BLaER1 (cell line): ENCODE results near the gene TPI1.

Experiments
- H3K27ac ChIP-seq: shearing (Covaris generic); formaldehyde crosslinking; 2 replicates; pipeline ENCODE4 v1.8.1; 2022
- H3K27me3 ChIP-seq: shearing (Covaris generic); formaldehyde crosslinking; 2 replicates; pipeline ENCODE4 v1.8.1; 2022
- H3K36me3 ChIP-seq: shearing (Covaris generic); formaldehyde crosslinking; 2 replicates; pipeline ENCODE4 v1.8.1; 2022
- H3K4me1 ChIP-seq: shearing (Covaris generic); formaldehyde crosslinking; 2 replicates; pipeline ENCODE4 v1.8.1; 2022
- H3K4me2 ChIP-seq: shearing (Covaris generic); formaldehyde crosslinking; 2 replicates; pipeline ENCODE4 v1.8.1; 2022
- H3K4me3 ChIP-seq: shearing (Covaris generic); formaldehyde crosslinking; 2 replicates; pipeline ENCODE4 v1.8.1; 2022
- H3K9ac ChIP-seq: shearing (Covaris generic); formaldehyde crosslinking; 2 replicates; pipeline ENCODE4 v1.8.1; 2022
- H3K9me3 ChIP-seq: shearing (Covaris generic); formaldehyde crosslinking; 2 replicates; pipeline ENCODE4 v1.8.1; 2022
- H4K20me1 ChIP-seq: shearing (Covaris generic); formaldehyde crosslinking; 2 replicates; pipeline ENCODE4 v1.8.1; 2022
- Cebpa-rat ChIP-seq: shearing (Covaris generic); IDR thresholded peaks from 2 replicates; pipeline ENCODE4 v1.8.1; 2022

TPI1 gene

DNA sequence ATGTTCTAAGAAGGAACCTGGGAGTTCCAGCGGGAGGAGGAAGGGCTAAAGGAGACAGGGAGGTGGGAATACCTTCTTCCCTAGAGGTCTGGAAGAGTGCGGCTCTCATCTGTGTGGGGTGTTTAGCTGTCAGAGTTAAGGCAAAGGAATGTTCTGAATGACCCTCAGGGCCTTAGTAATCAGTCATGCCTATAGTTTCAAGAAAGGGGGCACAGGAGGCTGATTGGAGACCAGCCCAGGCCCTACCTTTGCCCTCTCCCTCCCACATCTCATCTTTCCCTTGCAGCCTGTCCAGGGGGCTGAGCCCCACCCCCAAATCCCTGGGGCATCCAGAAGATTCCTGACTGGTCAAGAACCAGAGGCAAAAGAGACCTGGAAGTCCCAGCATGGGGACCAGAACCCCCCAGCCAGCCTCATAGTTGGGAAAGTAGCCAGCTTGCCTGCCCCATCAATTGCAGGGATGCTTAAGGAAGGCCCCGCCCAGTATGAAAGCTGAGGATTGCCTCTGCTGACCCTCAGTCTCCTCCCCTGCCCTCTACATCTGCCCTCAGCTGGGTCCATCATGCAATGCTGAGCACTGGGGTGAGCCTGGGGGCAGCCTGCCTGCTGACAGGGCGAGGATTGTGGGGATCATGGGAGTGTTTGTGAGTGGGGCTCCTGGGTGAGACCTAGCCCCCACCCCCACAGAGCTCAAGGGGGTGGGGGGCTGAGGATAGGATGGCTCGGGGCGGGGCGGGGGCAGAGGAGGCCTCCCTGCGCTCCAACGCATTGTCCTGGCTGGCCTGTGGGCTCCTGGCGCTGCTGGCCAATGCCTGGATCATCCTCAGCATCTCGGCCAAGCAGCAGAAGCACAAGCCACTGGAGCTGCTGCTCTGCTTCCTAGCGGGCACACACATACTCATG, 43.9 kb upstream of the TPI1 start:
- no peak overlapping the region for H3K27ac ChIP-seq
- H3K36me3 ChIP-seq, result no peaks in the 10 kb centered on the region
- TF ChIP-seq Cebpa-rat, result no peak
- peaks cover 48% of the 10 kb centered on the region for H4K20me1 ChIP-seq
- H3K27me3 ChIP-seq, result peaks cover 97% of the 10 kb centered on the region
- peaks cover 28% of the 10 kb centered on the region for H3K4me1 ChIP-seq
- H3K9ac ChIP-seq, result no peak overlapping the region
- no peaks in the 10 kb centered on the region for H3K9me3 ChIP-seq
- H3K4me2 ChIP-seq, result no peak overlapping the region
- no peak overlapping the region for H3K4me3 ChIP-seq

DNA sequence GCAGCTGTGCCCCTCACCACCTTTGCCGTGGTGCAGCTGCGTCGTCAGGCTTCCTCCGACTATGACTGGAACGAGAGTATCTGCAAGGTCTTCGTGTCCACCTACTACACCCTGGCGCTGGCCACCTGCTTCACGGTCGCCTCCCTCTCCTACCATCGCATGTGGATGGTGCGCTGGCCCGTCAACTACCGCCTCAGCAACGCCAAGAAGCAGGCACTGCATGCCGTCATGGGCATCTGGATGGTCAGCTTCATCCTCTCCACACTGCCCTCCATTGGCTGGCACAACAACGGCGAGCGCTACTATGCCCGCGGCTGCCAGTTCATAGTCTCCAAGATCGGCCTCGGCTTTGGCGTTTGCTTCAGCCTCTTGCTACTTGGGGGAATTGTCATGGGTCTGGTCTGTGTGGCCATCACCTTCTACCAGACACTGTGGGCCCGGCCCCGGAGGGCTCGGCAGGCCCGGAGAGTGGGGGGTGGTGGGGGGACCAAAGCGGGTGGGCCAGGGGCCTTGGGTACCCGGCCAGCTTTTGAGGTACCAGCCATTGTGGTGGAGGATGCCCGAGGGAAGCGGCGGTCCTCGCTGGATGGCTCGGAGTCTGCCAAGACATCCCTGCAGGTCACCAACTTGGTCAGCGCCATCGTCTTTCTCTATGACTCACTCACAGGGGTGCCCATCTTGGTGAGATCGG, 43.1 kb upstream of the TPI1 start:
- H3K36me3 ChIP-seq, result no peaks in the 10 kb centered on the region
- H3K4me3 ChIP-seq, result no peak overlapping the region
- no peak overlapping the region for H3K4me2 ChIP-seq
- H3K9me3 ChIP-seq, result no peaks in the 10 kb centered on the region
- H3K9ac ChIP-seq, result no peak overlapping the region
- peaks cover 56% of the 10 kb centered on the region for H4K20me1 ChIP-seq
- H3K27me3 ChIP-seq, result peaks cover 99% of the 10 kb centered on the region
- H3K4me1 ChIP-seq, result peaks cover 36% of the 10 kb centered on the region
- no peak overlapping the region for H3K27ac ChIP-seq
- TF ChIP-seq Cebpa-rat, result no peak

DNA sequence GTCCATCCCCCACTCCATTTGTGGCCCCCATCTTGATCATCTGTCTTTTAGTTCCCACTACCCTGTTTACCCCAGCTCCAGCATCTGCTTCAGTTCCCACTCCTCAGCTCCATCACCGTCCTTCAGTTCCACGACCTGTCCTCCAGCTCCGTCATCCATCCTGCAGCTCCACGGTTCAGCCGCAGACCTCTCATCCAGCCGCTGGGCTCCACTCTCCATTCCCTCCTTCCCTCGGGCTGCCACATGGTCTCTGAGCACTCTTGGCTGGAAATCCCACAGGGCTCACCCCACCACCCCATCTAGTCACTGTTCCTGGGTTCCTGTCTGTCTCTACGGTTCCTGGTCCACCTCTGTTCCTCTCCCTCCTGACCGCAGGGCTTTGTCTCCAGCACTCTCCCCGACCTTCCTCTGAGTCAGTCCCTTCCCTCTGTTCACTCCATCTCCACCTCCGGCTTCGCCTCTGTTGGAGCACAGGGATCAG, 42.4 kb upstream of the TPI1 start:
- Histone ChIP-seq H3K4me3 (no peak overlapping the region), H3K9ac (no peak overlapping the region), H3K4me2 (no peak overlapping the region), H3K9me3 (no peaks in the 10 kb centered on the region), H3K27ac (no peak overlapping the region), H3K27me3 (peaks cover 99% of the 10 kb centered on the region), H3K36me3 (no peaks in the 10 kb centered on the region), H4K20me1 (peaks cover 63% of the 10 kb centered on the region), H3K4me1 (peaks cover 40% of the 10 kb centered on the region)
- no peak for TF ChIP-seq Cebpa-rat

DNA sequence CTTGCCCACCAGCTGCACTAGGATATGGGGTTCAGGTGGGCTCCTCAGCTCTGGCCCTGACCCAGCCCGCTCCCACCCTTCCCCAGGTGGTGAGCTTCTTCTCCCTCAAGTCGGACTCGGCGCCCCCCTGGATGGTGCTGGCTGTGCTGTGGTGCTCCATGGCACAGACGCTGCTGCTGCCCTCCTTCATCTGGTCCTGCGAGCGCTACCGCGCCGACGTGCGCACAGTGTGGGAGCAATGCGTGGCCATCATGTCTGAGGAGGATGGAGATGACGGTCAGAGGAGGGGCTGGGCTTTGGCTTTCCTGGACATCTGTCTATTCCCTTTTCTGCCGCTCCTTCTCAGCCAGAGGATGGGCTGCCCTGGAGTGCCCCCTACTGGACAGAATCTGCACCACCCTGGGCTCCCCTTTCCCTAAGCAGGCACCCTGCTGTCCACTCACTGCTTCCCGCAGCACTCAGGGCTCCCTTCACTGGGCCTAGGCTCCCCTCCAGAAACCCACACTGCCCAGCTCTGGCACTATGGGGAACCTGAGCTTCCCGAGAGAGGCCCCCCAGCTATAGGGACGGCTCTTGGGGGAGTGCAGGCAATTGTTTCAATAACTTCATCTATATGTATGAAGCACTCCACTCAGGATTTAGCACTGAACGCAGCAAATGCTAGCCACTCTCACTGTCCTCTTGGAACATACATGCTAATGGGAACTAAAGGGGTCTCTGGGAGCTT, 41.8 kb upstream of the TPI1 start:
- Histone ChIP-seq H3K4me2 (peak overlapping the region; percentile 52; the same call in 1 of the 2 replicates), H3K9ac (no peak overlapping the region), H3K4me1 (peaks cover 40% of the 10 kb centered on the region), H3K9me3 (no peaks in the 10 kb centered on the region), H3K36me3 (no peaks in the 10 kb centered on the region), H4K20me1 (peaks cover 69% of the 10 kb centered on the region), H3K27me3 (peaks cover 99% of the 10 kb centered on the region), H3K4me3 (no peak overlapping the region), H3K27ac (no peak overlapping the region)
- TF ChIP-seq Cebpa-rat, result no peak

DNA sequence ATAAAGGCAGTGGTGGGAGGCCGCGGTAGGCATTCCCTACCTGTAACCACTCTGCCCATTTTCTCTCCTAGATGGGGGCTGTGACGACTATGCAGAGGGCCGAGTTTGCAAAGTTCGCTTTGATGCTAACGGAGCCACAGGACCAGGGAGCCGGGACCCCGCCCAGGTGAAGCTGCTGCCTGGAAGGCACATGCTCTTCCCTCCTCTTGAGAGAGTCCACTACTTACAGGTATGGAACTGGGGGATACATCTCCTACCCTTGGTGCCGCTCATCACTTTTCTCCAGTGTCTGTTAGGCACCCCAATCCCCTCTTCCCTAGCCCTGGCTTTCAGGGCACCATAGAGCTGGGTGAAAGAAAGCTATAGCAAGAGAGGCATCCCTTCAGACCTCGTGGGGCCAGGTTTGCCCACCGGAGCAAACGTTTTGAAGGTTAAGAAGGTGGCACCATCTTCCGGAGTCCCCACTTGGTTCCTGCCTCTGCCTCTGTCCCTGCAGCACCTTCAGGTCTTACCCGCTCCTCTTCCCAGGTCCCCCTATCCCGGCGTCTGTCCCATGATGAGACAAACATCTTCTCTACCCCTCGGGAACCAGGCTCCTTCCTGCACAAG, 41.1 kb upstream of the TPI1 start:
- Histone ChIP-seq H3K36me3 (no peaks in the 10 kb centered on the region), H4K20me1 (peaks cover 74% of the 10 kb centered on the region), H3K27ac (no peak overlapping the region), H3K4me1 (peaks cover 35% of the 10 kb centered on the region), H3K9ac (no peak overlapping the region), H3K27me3 (peaks cover 99% of the 10 kb centered on the region), H3K4me3 (no peak overlapping the region), H3K4me2 (peak overlapping the region; percentile 63; the same call in 1 of the 2 replicates), H3K9me3 (no peaks in the 10 kb centered on the region)
- no peak for TF ChIP-seq Cebpa-rat

DNA sequence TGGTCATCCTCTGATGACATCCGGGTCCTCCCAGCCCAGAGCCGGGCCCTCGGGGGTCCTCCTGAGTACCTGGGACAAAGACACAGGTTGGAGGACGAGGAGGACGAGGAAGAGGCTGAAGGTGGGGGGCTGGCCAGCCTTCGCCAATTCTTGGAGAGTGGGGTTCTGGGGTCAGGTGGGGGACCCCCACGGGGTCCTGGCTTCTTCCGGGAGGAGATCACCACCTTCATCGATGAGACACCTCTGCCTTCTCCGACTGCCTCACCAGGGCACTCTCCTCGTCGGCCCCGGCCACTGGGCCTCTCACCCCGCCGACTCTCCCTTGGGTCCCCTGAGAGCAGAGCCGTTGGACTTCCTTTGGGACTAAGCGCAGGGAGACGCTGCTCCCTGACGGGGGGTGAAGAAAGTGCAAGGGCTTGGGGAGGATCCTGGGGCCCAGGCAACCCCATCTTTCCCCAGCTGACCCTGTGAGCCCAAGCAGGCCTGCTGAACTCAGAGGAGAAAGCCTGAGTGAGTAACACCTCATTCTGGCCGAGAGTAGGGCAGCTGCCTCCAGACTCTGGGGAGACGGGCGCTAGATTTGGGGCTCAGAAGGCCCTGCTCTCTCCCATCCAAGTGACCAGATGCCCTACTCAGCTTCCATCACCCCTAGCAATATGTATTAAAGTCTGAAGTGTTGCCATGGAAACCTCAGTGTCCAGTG, 40.4 kb upstream of the TPI1 start:
- H3K27ac ChIP-seq, result no peak overlapping the region
- no peak overlapping the region for H3K9ac ChIP-seq
- no peak for TF ChIP-seq Cebpa-rat
- H3K9me3 ChIP-seq, result no peaks in the 10 kb centered on the region
- H3K4me3 ChIP-seq, result 0 out of 2 replicates have a peak overlapping the region, but pooled peaks have one; percentile 14
- H3K4me2 ChIP-seq, result peak overlapping the region; percentile 63
- H4K20me1 ChIP-seq, result peaks cover 80% of the 10 kb centered on the region
- no peaks in the 10 kb centered on the region for H3K36me3 ChIP-seq
- H3K27me3 ChIP-seq, result peaks cover 99% of the 10 kb centered on the region
- peaks cover 32% of the 10 kb centered on the region for H3K4me1 ChIP-seq

DNA sequence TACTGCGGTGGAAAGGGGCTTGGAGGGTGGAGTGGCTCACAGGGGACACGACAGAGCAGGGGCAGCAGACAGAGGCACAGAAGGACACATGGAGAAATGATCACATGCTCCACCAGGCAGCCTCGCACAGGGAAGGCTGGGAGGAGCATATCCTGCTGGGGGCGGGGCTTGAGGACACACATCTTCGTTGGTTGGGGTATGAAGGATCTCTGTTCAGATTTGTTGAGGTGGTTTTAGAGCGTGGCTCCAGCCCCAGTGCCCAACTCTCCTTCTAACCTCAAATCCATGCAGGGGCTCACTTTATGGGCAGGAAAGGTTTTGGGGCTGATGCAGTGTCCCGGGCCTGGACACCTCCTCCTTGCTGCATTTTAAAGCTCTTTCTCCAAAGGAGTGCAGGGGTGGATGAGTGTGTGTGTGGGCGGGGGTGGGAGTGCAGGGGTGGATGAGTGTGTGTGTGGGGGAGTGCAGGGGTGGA, 39.9 kb upstream of the TPI1 start:
- peak overlapping the region; percentile 63 for H3K4me2 ChIP-seq

DNA sequence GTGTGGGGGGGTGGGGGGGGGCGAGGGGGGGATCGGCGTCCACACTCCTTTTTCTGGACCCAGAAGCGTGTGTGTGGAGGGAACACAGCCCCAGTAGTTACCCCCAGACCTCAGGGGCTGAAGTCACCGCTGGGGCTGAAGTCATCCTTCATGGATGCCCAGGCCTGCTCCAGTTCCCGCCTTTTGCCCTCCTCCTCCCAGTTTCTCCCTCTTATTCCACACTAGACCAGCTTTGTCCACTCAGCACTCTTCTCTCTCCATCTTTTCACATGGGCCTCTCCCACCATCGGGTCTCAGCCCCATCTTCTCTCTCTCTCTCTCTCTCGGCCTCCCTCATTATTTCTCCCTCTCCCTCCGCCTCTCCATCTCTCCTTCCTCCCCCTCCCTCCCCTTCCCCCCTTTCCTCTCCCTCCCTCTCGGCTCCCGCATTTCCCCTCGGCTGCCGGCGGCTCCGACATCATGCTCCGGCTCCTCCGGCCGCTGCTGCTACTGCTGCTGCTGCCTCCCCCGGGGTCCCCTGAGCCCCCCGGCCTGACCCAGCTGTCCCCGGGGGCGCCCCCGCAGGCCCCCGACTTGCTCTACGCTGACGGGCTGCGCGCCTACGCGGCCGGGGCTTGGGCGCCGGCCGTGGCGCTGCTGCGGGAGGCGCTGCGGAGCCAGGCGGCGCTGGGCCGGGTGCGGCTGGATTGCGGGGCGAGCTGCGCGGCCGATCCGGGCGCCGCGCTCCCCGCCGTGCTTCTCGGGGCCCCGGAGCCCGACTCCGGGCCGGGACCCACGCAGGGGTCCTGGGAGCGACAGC, 39.1 kb upstream of the TPI1 start, which contains the start of gene P3H3:
Gene P3H3, plus strand, starts transcription at position 426 of the 799 bp plus-strand sequence. Its CDS starts 34 bp downstream, at position 460.
- no peaks in the 10 kb centered on the region for H3K9me3 ChIP-seq
- no peak within 1 kb of the TSS for H3K27ac ChIP-seq
- peaks cover 98% of the 10 kb centered on the region for H3K27me3 ChIP-seq
- H4K20me1 ChIP-seq, result peaks cover 75% of the 10 kb centered on the region
- peaks cover 30% of the 10 kb centered on the region for H3K4me1 ChIP-seq
- no peak for TF ChIP-seq Cebpa-rat
- H3K4me3 ChIP-seq, result peak within 1 kb of the TSS; percentile 68
- peak within 1 kb of the TSS; percentile 61 for H3K9ac ChIP-seq
- H3K4me2 ChIP-seq, result peak within 1 kb of the TSS; percentile 93
- H3K36me3 ChIP-seq, result no peaks in the 10 kb centered on the region

More for the DNA sequence above, 39.9 kb upstream of the TPI1 start:
- no peaks in the 10 kb centered on the region for H3K36me3 ChIP-seq
- no peaks in the 10 kb centered on the region for H3K9me3 ChIP-seq
- H3K4me1 ChIP-seq, result peaks cover 30% of the 10 kb centered on the region
- no peak overlapping the region for H3K4me3 ChIP-seq
- H3K27me3 ChIP-seq, result peaks cover 99% of the 10 kb centered on the region
- H3K9ac ChIP-seq, result no peak overlapping the region
- H3K27ac ChIP-seq, result no peak overlapping the region
- peaks cover 80% of the 10 kb centered on the region for H4K20me1 ChIP-seq
- TF ChIP-seq Cebpa-rat, result no peak
